Activated B cell treated with CpG ODN at 0.5 μM for 24 hours (primary cell): Measurements from ENCODE around the gene VPS37C. TPM values are rescaled to one million over a fixed set of nuclear protein-coding genes. Genes with fewer than 3 reads are reported as not detected.
A peak's percentile ranks its signal among the peaks of the same experiment; 100 is the strongest.

Source experiments
- ATAC-seq: fragments of 200-7000 bp; cut with Tn5 transposase; one replicate; pipeline ENCODE4 v1.10.0; 2021; ENCODE audit warnings: low read depth, mild to moderate bottlenecking, moderate library complexity
- CTCF ChIA-PET: fragments of 350-600 bp; sonication (Branson Sonifier 250); formaldehyde crosslinking; loops from one replicate; lab custom pipeline; 2021; ENCODE audit warnings: antibody characterized with exemption; lab: Charles Lee
- POLR2A ChIA-PET: fragments of 350-600 bp; sonication (Branson Sonifier 250); formaldehyde crosslinking; loops from one replicate; lab custom pipeline; 2021; ENCODE audit warnings: antibody characterized with exemption; lab: Charles Lee
- DNase-seq: peaks from one replicate; pipeline ENCODE4 v3.0.0; 2022
- H3K27ac Mint-ChIP-seq: one replicate; pipeline ENCODE4 v1.8.0; 2020; ENCODE audit warnings: mixed read lengths
- H3K27me3 Mint-ChIP-seq: one replicate; pipeline ENCODE4 v1.8.0; 2021; ENCODE audit warnings: mixed read lengths
- H3K36me3 Mint-ChIP-seq: one replicate; pipeline ENCODE4 v1.8.0; 2021; ENCODE audit warnings: low read depth, mixed read lengths
- H3K4me1 Mint-ChIP-seq: one replicate; pipeline ENCODE4 v1.8.0; 2021; ENCODE audit warnings: mixed read lengths
- H3K4me3 Mint-ChIP-seq: one replicate; pipeline ENCODE4 v1.8.0; 2020; ENCODE audit warnings: mild to moderate bottlenecking, mixed read lengths
- H3K9me3 Mint-ChIP-seq: one replicate; pipeline ENCODE4 v1.8.0; 2020; ENCODE audit warnings: mixed read lengths
- intact Hi-C: fragments of 100-400 bp; cut with micrococcal nuclease; formaldehyde crosslinking; loops from one replicate; pipeline ENCODE4 v1.15.1; 2024
- total RNA-seq: library from RNA; stranded (reverse); gene quantifications from 2 replicates; pipeline ENCODE4 v1.2.3, GENCODE V29; 2022
- TF ChIP-seq, protein P1 (sequence below): fragments of 200-600 bp; IDR thresholded peaks from one replicate; pipeline ENCODE4 v1.8.0; 2022; ENCODE audit warnings: antibody characterized with exemption, mild to moderate bottlenecking

VPS37C gene
- total RNA-seq, 1 donor from 2014 or later, result 18.1 TPM

DNA sequence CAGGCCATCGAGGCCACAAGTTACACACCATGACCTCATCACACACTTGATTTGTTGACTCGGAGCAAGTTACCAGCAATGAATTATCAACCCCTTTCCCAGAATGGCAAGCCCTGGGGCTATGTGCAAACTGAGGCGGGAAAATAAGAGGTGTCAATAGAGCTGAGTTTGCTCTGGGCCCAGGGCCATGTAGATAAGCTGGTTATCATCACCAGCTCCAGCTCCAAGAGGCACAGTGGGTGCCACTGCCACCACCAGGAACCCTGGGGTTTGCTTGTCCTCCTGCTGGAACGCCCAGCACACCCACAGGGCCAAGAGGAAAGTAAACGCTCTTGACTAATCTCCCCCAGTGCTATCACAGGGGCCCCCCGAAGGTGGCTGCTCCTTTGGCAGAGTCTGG lies 13.0 kb upstream of the VPS37C start:
- Mint-ChIP-seq H3K9me3 (peaks cover 2% of the 10 kb centered on the region), H3K27ac (no peak overlapping the region), H3K27me3 (peaks cover 2% of the 10 kb centered on the region), H3K4me3 (no peak overlapping the region), H3K4me1 (peaks cover 13% of the 10 kb centered on the region), H3K36me3 (no peaks in the 10 kb centered on the region)
- no peak for ATAC-seq
- intact Hi-C loops, result loop anchor here (5.0 kb wide), 1 partner anchor 342 kb away; no protein-coding TSS in a partner anchor
- POLR2A ChIA-PET, result no interaction called here
- TF ChIP-seq, protein P1, sequence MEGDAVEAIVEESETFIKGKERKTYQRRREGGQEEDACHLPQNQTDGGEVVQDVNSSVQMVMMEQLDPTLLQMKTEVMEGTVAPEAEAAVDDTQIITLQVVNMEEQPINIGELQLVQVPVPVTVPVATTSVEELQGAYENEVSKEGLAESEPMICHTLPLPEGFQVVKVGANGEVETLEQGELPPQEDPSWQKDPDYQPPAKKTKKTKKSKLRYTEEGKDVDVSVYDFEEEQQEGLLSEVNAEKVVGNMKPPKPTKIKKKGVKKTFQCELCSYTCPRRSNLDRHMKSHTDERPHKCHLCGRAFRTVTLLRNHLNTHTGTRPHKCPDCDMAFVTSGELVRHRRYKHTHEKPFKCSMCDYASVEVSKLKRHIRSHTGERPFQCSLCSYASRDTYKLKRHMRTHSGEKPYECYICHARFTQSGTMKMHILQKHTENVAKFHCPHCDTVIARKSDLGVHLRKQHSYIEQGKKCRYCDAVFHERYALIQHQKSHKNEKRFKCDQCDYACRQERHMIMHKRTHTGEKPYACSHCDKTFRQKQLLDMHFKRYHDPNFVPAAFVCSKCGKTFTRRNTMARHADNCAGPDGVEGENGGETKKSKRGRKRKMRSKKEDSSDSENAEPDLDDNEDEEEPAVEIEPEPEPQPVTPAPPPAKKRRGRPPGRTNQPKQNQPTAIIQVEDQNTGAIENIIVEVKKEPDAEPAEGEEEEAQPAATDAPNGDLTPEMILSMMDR, result no peak
- CTCF ChIA-PET, result interaction anchor here (1.5 kb wide), 1 partner anchor 343 kb away, joined by 8 read pairs; no protein-coding TSS in a partner anchor
- DNase-seq, result no peak

- Mint-ChIP-seq H3K36me3 (no peaks in the 10 kb centered on the region), H3K9me3 (peaks cover 5% of the 10 kb centered on the region), H3K27ac (no peak overlapping the region), H3K4me1 (peaks cover 18% of the 10 kb centered on the region), H3K27me3 (peaks cover 2% of the 10 kb centered on the region), H3K4me3 (no peak overlapping the region)
- DNase-seq (no peak), ATAC-seq (no peak)
- ChIA-PET POLR2A (interaction anchor here (0.7 kb wide), 1 partner anchor 12 kb away, joined by 3 read pairs; the partner anchor contains the start of gene VPS37C), CTCF (interaction anchor here (1.5 kb wide), 1 partner anchor 342 kb away, joined by 8 read pairs; no protein-coding TSS in a partner anchor)
- TF ChIP-seq, protein P1, result no peak
- intact Hi-C loops, result loop anchor here (5.0 kb wide), 1 partner anchor 341 kb away; no protein-coding TSS in a partner anchor
Observed at GRCh38 chr11:61173456-61173855, 12.2 kb upstream of the VPS37C start.

DNA sequence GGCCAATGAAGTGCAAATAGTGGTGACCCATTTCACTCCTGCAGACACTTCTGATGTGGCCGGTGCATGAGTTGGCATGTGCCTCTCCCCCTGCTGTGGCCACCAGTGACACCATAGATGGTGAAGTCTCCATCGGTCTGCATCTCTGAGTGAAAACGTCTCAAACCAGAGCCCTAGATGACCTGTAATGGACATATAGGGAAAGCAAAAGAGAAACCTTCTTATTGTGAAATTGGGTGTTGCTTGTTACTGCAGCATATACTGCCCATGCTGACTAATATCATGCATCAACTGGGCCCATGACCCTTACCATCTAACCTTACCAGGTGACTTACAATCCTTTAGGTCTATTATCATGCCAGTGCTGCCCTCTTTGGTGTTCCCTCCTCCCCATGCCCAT lies 11.7 kb upstream of the VPS37C start:
- peaks cover 23% of the 10 kb centered on the region for H3K4me1 Mint-ChIP-seq
- TF ChIP-seq, protein P1, result no peak
- DNase-seq (no peak), ATAC-seq (no peak)
- H3K36me3 Mint-ChIP-seq, result no peaks in the 10 kb centered on the region
- no peak overlapping the region for H3K4me3 Mint-ChIP-seq
- ChIA-PET CTCF (no interaction called here), POLR2A (no interaction called here)
- peaks cover 2% of the 10 kb centered on the region for H3K27me3 Mint-ChIP-seq
- no peak overlapping the region for H3K27ac Mint-ChIP-seq
- intact Hi-C loops, result loop anchor here (5.0 kb wide), 1 partner anchor 341 kb away; no protein-coding TSS in a partner anchor
- H3K9me3 Mint-ChIP-seq, result peaks cover 5% of the 10 kb centered on the region

GRCh38 chr11:61172356-61172755 lies 11.1 kb upstream of the VPS37C start:
- Mint-ChIP-seq H3K36me3 (no peaks in the 10 kb centered on the region), H3K27ac (peak overlapping the region; percentile 20), H3K4me3 (no peak overlapping the region), H3K9me3 (peaks cover 5% of the 10 kb centered on the region), H3K27me3 (peaks cover 2% of the 10 kb centered on the region), H3K4me1 (peaks cover 28% of the 10 kb centered on the region)
- DNase-seq (no peak), ATAC-seq (no peak)
- CTCF ChIA-PET, result no interaction called here
- POLR2A ChIA-PET, result no interaction called here
- TF ChIP-seq, protein P1, result no peak
- intact Hi-C loops, result loop anchor here (5.0 kb wide), 1 partner anchor 340 kb away; no protein-coding TSS in a partner anchor

GRCh38 chr11:61171907-61172306 lies 10.7 kb upstream of the VPS37C start:
- H3K9me3 Mint-ChIP-seq, result peaks cover 5% of the 10 kb centered on the region
- H3K36me3 Mint-ChIP-seq, result no peaks in the 10 kb centered on the region
- H3K27me3 Mint-ChIP-seq, result peaks cover 2% of the 10 kb centered on the region
- intact Hi-C loops, result loop anchor here (5.0 kb wide), 1 partner anchor 340 kb away; no protein-coding TSS in a partner anchor
- ChIA-PET POLR2A (interaction anchor here (0.6 kb wide), 1 partner anchor 190 kb away, joined by 6 read pairs; no protein-coding TSS in a partner anchor), CTCF (no interaction called here)
- TF ChIP-seq, protein P1, result no peak
- DNase-seq (no peak), ATAC-seq (no peak)
- peaks cover 31% of the 10 kb centered on the region for H3K4me1 Mint-ChIP-seq
- H3K4me3 Mint-ChIP-seq, result peak overlapping the region; percentile 11
- peak overlapping the region; percentile 20 for H3K27ac Mint-ChIP-seq
